Lower leg skin (tissue), 3 donors: ENCODE measurements around the gene WFDC1.

Experiments used
- CTCF ChIP-seq, 3 donors: fragments of 450-650 bp; IDR thresholded peaks; one replicate each; pipeline ENCODE4 v1.5.1; 2016; ENCODE audit warnings: antibody characterized with exemption in 3 of 3, mild to moderate bottlenecking in 3 of 3, moderate library complexity in 2 of 3
- POLR2A ChIP-seq, 2 donors: fragments of 450-650 bp; IDR thresholded peaks; one replicate each; pipeline ENCODE4 v1.6.1; 2016 to 2017; ENCODE audit warnings: antibody characterized with exemption in 2 of 2, mild to moderate bottlenecking in 1 of 2, moderate library complexity in 1 of 2

GRCh38 chr16:84323606-84324005, 28.9 kb downstream of the WFDC1 start:
- TF ChIP-seq CTCF (IDR thresholded peaks at IDR 0.05): no peak
- TF ChIP-seq POLR2A (IDR thresholded peaks at IDR 0.05): no peak
